ENCODE measurements around the gene ELP6. TPM values are rescaled to one million over a fixed set of nuclear protein-coding genes. Genes with fewer than 3 reads are reported as not detected.

The ELP6 gene
- total and polyA plus RNA-seq, 2 donors (not counting 1 experiment from before 2014, with no cell fraction given) = 29.4 to 32.0 TPM

- H3K9ac ChIP-seq (ENCODE audit: low read length) = no peak overlapping the region
- no peak overlapping the region for H3K27ac Mint-ChIP-seq
- DNase-seq (no peak), ATAC-seq (ENCODE audit: low read depth) (no peak)
- H3K4me1 ChIP-seq (ENCODE audit: control insufficient read depth in 2 of 2, insufficient read depth in 2 of 2, low read length in 2 of 2) = no peaks in the 10 kb centered on the region
- no peaks in the 10 kb centered on the region for H3K4me1 Mint-ChIP-seq
- ChIA-PET CTCF (no interaction called here), POLR2A (no interaction called here)
- no peak overlapping the region for H2AFZ ChIP-seq (ENCODE audit: insufficient read depth, low read depth, low read length, poor library complexity, severe bottlenecking)
- H3K27me3 Mint-ChIP-seq = peaks cover 22% of the 10 kb centered on the region
- 100% methylated on average over 1 of the region's 6 CpGs for WGBS (ENCODE audit: insufficient coverage)
- H3K4me2 ChIP-seq (replicated peaks; ENCODE audit: low read depth, low read length, poor library complexity, severe bottlenecking) = no peak overlapping the region
- no peaks in the 10 kb centered on the region for H3K79me2 ChIP-seq (ENCODE audit: control insufficient read depth, insufficient read depth, low read length)
- H3K9me3 ChIP-seq (ENCODE audit: control extremely low read depth in 1 of 3, control insufficient read depth in 2 of 3, insufficient read depth in 1 of 3, low read length in 2 of 3) = peaks cover 0 to 3% (median 2%) of the 10 kb centered on the region in 3 donors
- intact Hi-C loops (cut with micrococcal nuclease) = no loop called here
- no peak overlapping the region for H3K4me3 ChIP-seq (ENCODE audit: control extremely low read depth in 1 of 5, extremely low read depth in 1 of 5, insufficient read depth in 1 of 5, low read depth in 2 of 5, low read length in 4 of 5)
- H4K20me1 ChIP-seq (ENCODE audit: control insufficient read depth, insufficient read depth, low read length, poor library complexity, severe bottlenecking) = no peaks in the 10 kb centered on the region
- H3K27ac ChIP-seq (ENCODE audit: low read length in 2 of 2) = no peak overlapping the region
- H3K36me3 ChIP-seq (replicated peaks in 1 of 2; ENCODE audit: control extremely low read depth in 1 of 2, control insufficient read depth in 1 of 2, extremely low read depth in 1 of 2, insufficient read depth in 2 of 2, low read length in 1 of 2) = no peaks in the 10 kb centered on the region
- H3K27me3 ChIP-seq (replicated peaks in 1 of 4; ENCODE audit: control extremely low read depth in 1 of 4, control insufficient read depth in 3 of 4, insufficient read depth in 4 of 4, low read length in 3 of 4) = peaks cover 0 to 7% (median 0%) of the 10 kb centered on the region in 4 experiments
- H3K9me3 Mint-ChIP-seq (ENCODE audit: insufficient read depth) = peaks cover 3% of the 10 kb centered on the region
- H3K4me3 Mint-ChIP-seq = no peak overlapping the region
- no peak for TF ChIP-seq EZH2 (IDR thresholded peaks at IDR 0.05; ENCODE audit: borderline replicate concordance, insufficient read depth, low read depth, low read length, poor library complexity, severe bottlenecking)
- no peak for TF ChIP-seq CTCF (IDR thresholded peaks at IDR 0.05)
Observed at GRCh38 chr3:47554335-47554734, 40.8 kb upstream of the ELP6 start.

- no peak overlapping the region for H3K4me3 ChIP-seq (ENCODE audit: control extremely low read depth in 1 of 5, extremely low read depth in 1 of 5, insufficient read depth in 1 of 5, low read depth in 2 of 5, low read length in 4 of 5)
- ATAC-seq (ENCODE audit: low read depth) = no peak
- no peak overlapping the region for H3K4me2 ChIP-seq (replicated peaks; ENCODE audit: low read depth, low read length, poor library complexity, severe bottlenecking)
- 97% methylated on average over 7 of the region's 7 CpGs for WGBS (ENCODE audit: insufficient coverage)
- H3K79me2 ChIP-seq (ENCODE audit: control insufficient read depth, insufficient read depth, low read length) = no peaks in the 10 kb centered on the region
- no peak overlapping the region for H3K9ac ChIP-seq (ENCODE audit: low read length)
- peaks cover 0 to 3% (median 2%) of the 10 kb centered on the region in 3 donors for H3K9me3 ChIP-seq (ENCODE audit: control extremely low read depth in 1 of 3, control insufficient read depth in 2 of 3, insufficient read depth in 1 of 3, low read length in 2 of 3)
- peaks cover 22% of the 10 kb centered on the region for H3K27me3 Mint-ChIP-seq
- no peaks in the 10 kb centered on the region for H4K20me1 ChIP-seq (ENCODE audit: control insufficient read depth, insufficient read depth, low read length, poor library complexity, severe bottlenecking)
- POLR2A ChIA-PET = interaction anchor here (0.7 kb wide), 1 partner anchor 27 kb away, joined by 3 read pairs; no protein-coding TSS in a partner anchor
- no peaks in the 10 kb centered on the region for H3K4me1 Mint-ChIP-seq
- no peaks in the 10 kb centered on the region for H3K36me3 ChIP-seq (replicated peaks in 1 of 2; ENCODE audit: control extremely low read depth in 1 of 2, control insufficient read depth in 1 of 2, extremely low read depth in 1 of 2, insufficient read depth in 2 of 2, low read length in 1 of 2)
- TF ChIP-seq EZH2 (IDR thresholded peaks at IDR 0.05; ENCODE audit: borderline replicate concordance, insufficient read depth, low read depth, low read length, poor library complexity, severe bottlenecking) = no peak
- TF ChIP-seq CTCF (IDR thresholded peaks at IDR 0.05) = no peak
- peaks cover 0 to 7% (median 0%) of the 10 kb centered on the region in 4 experiments for H3K27me3 ChIP-seq (replicated peaks in 1 of 4; ENCODE audit: control extremely low read depth in 1 of 4, control insufficient read depth in 3 of 4, insufficient read depth in 4 of 4, low read length in 3 of 4)
- intact Hi-C loops (cut with micrococcal nuclease) = no loop called here
- CTCF ChIA-PET = no interaction called here
- peaks cover 3% of the 10 kb centered on the region for H3K9me3 Mint-ChIP-seq (ENCODE audit: insufficient read depth)
- DNase-seq = no peak
- H3K27ac Mint-ChIP-seq = no peak overlapping the region
- no peak overlapping the region for H3K27ac ChIP-seq (ENCODE audit: low read length in 2 of 2)
- H3K4me1 ChIP-seq (ENCODE audit: control insufficient read depth in 2 of 2, insufficient read depth in 2 of 2, low read length in 2 of 2) = no peaks in the 10 kb centered on the region
- no peak overlapping the region for H2AFZ ChIP-seq (ENCODE audit: insufficient read depth, low read depth, low read length, poor library complexity, severe bottlenecking)
- H3K4me3 Mint-ChIP-seq = no peak overlapping the region
Observed at GRCh38 chr3:47553407-47553806, 39.9 kb upstream of the ELP6 start.

All from B cell (primary cell).